Panc1 (cell line): ENCODE results near the gene ITPA. TPM values are rescaled to one million over a fixed set of nuclear protein-coding genes. Genes with fewer than 3 reads are reported as not detected.

Experiments used
- ATAC-seq: fragments of 200-7000 bp; cut with Tn5 transposase; 2 replicates; pipeline ENCODE4 v1.9.1; 2020; ENCODE audit warnings: mild to moderate bottlenecking, moderate library complexity
- BruUV-seq: library from RNA; stranded (reverse); fragments of 400-500 nt; replicated peaks from 2 replicates; lab custom pipeline; 2021; lab: Mats Ljungman, UMichigan
- CTCF ChIA-PET: fragments of 300-600 bp; sonication (Branson Sonifier 250); formaldehyde crosslinking; loops from one replicate; lab custom pipeline; 2022; ENCODE audit warnings: antibody characterized with exemption; lab: Charles Lee
- POLR2A ChIA-PET: fragments of 300-600 bp; sonication (Branson Sonifier 250); formaldehyde crosslinking; loops from one replicate; lab custom pipeline; 2022; ENCODE audit warnings: antibody characterized with exemption; lab: Charles Lee
- DNase-seq: peaks from one replicate; pipeline ENCODE4 v3.0.0-alpha.2; 2010; ENCODE audit warnings: low read depth, low spot score
- H3K27ac ChIP-seq: 2 replicates; pipeline ENCODE4 v1.5.1; 2011; ENCODE audit warnings: mild to moderate bottlenecking, low read length, inconsistent platforms
- H3K27me3 ChIP-seq: fragments of 200-500 bp; sonication (Bioruptor generic); 2 replicates; pipeline ENCODE4 v1.6.0; 2014; ENCODE audit warnings: low read length, inconsistent platforms; ENCODE audit not compliant: control insufficient read depth, insufficient read depth
- H3K36me3 ChIP-seq: fragments of 200-500 bp; sonication (Bioruptor generic); 2 replicates; pipeline ENCODE4 v1.5.1; 2014; ENCODE audit warnings: inconsistent platforms, mild to moderate bottlenecking, low read length, moderate library complexity; ENCODE audit not compliant: control insufficient read depth, insufficient read depth
- H3K4me1 ChIP-seq: 2 replicates; pipeline ENCODE4 v1.5.1; 2011; ENCODE audit warnings: inconsistent platforms, mild to moderate bottlenecking, low read length, moderate library complexity; ENCODE audit not compliant: control insufficient read depth, insufficient read depth
- H3K4me3 ChIP-seq, 2 experiments: 2 replicates each; pipeline ENCODE4 v1.5.1; 2011 to 2012; ENCODE audit warnings: low read depth in 2 of 2, low read length in 2 of 2, mild to moderate bottlenecking in 2 of 2, inconsistent platforms in 1 of 2, moderate library complexity in 1 of 2
- H3K9me3 ChIP-seq: fragments of 200-500 bp; sonication (Bioruptor generic); 2 replicates; pipeline ENCODE4 v1.5.1; 2014; ENCODE audit warnings: low read depth, mild to moderate bottlenecking, inconsistent platforms, low read length, moderate library complexity; ENCODE audit not compliant: control insufficient read depth, insufficient read depth
- CTCF ChIP-seq: fragments of 450-650 bp; IDR thresholded peaks from 2 replicates; pipeline ENCODE4 v1.5.1; 2017; ENCODE audit warnings: mild to moderate bottlenecking
- POLR2AphosphoS5 ChIP-seq: IDR thresholded peaks from 2 replicates; pipeline ENCODE4 v1.6.1; 2012; ENCODE audit warnings: mild to moderate bottlenecking, low read depth, low read length, moderate library complexity
- REST ChIP-seq, 2 experiments: IDR thresholded peaks; 2 replicates each; pipeline ENCODE4 v1.6.1; 2011 to 2012; ENCODE audit warnings: low read depth in 2 of 2, control low read depth in 1 of 2, low read length in 1 of 2, mild to moderate bottlenecking in 1 of 2, moderate library complexity in 1 of 2; ENCODE audit not compliant: insufficient read depth in 1 of 2
- SIN3A ChIP-seq: IDR thresholded peaks from 2 replicates; pipeline ENCODE4 v1.6.1; 2012; ENCODE audit warnings: low read depth, mild to moderate bottlenecking, low read length, moderate library complexity, borderline replicate concordance; ENCODE audit not compliant: insufficient read depth
- TCF7L2 ChIP-seq: IDR thresholded peaks from 2 replicates; pipeline ENCODE4 v1.6.1; 2011; ENCODE audit warnings: mild to moderate bottlenecking, low read depth, low read length, inconsistent platforms
- in situ Hi-C: cut with HindIII; loops from 2 replicates; pipeline ENCODE4 v1.10.0; 2016; ENCODE audit warnings: low sequenced_read_pairs, low pct_unique_long_range_greater_than_20kb
- intact Hi-C: fragments of 100-400 bp; cut with micrococcal nuclease; formaldehyde crosslinking; loops from one replicate; pipeline ENCODE4 v1.10.0; 2022; ENCODE audit not compliant: unreplicated experiment
- total RNA-seq: library from RNA; stranded (reverse); gene quantifications from one replicate; pipeline ENCODE4 v1.2.1, GENCODE V29; 2021; ENCODE audit not compliant: unreplicated experiment

ITPA gene
- total RNA-seq, 1 experiment from 2014 or later = 107 TPM

- H3K4me1 ChIP-seq = 0 out of 2 replicates have a peak, but pooled peaks cover 2% of the 10 kb centered on the region
- ChIA-PET CTCF (no interaction called here), POLR2A (no interaction called here)
- H3K4me3 ChIP-seq = no peak overlapping the region
- no peak for DNase-seq
- intact Hi-C loops (no loop called here), in situ Hi-C loops (no loop called here)
- no peaks in the 10 kb centered on the region for H3K36me3 ChIP-seq
- BruUV-seq = no TSS peak
- TF ChIP-seq CTCF (no peak), SIN3A (no peak), TCF7L2 (no peak), REST (IDR thresholded peaks at IDR 0.05; ENCODE audit: insufficient read depth in 1 of 2, low read depth in 2 of 2, low read length in 1 of 2) (no peak), POLR2AphosphoS5 (no peak)
- H3K27me3 ChIP-seq = no peaks in the 10 kb centered on the region
- H3K9me3 ChIP-seq = no peaks in the 10 kb centered on the region
- H3K27ac ChIP-seq = no peak overlapping the region
- ATAC-seq = no peak
Measured at GRCh38 chr20:3164763-3165410, 44.4 kb upstream of the ITPA start.

GRCh38 chr20:3165473-3166337 lies 43.6 kb upstream of the ITPA start:
- Histone ChIP-seq H3K36me3 (no peaks in the 10 kb centered on the region), H3K4me1 (0 out of 2 replicates have a peak, but pooled peaks cover 2% of the 10 kb centered on the region), H3K27me3 (no peaks in the 10 kb centered on the region), H3K9me3 (no peaks in the 10 kb centered on the region), H3K27ac (no peak overlapping the region), H3K4me3 (no peak overlapping the region)
- POLR2A ChIA-PET = no interaction called here
- no peak for ATAC-seq
- CTCF ChIA-PET = no interaction called here
- no TSS peak for BruUV-seq
- DNase-seq = no peak
- TF ChIP-seq SIN3A (no peak), TCF7L2 (no peak), CTCF (no peak), POLR2AphosphoS5 (no peak), REST (IDR thresholded peaks at IDR 0.05; ENCODE audit: insufficient read depth in 1 of 2, low read depth in 2 of 2, low read length in 1 of 2) (no peak)
- in situ Hi-C loops = no loop called here
- intact Hi-C loops = no loop called here
